HT1080 (cell line): ENCODE data around the gene HCN3. TPM values are rescaled to one million over a fixed set of nuclear protein-coding genes. Genes with fewer than 3 reads are reported as not detected.
"Not testable (repeated sequence)": the region's sequence is repeated elsewhere in the genome, so short reads cannot be mapped to it uniquely, and the experiment has no call there.

Source experiments
- DNase-seq: peaks from one replicate; pipeline ENCODE4 v3.0.0-alpha.2; 2015; ENCODE audit warnings: low read depth
- total RNA-seq: library from RNA; depleted of rRNA; stranded (reverse); fragments of >200 nt; shearing (Covaris generic); gene quantifications from 2 replicates; pipeline ENCODE4 v1.2.3, GENCODE V29; 2014

The HCN3 gene
- total RNA-seq, 1 experiment from 2014 or later = 0.84 TPM

DNA sequence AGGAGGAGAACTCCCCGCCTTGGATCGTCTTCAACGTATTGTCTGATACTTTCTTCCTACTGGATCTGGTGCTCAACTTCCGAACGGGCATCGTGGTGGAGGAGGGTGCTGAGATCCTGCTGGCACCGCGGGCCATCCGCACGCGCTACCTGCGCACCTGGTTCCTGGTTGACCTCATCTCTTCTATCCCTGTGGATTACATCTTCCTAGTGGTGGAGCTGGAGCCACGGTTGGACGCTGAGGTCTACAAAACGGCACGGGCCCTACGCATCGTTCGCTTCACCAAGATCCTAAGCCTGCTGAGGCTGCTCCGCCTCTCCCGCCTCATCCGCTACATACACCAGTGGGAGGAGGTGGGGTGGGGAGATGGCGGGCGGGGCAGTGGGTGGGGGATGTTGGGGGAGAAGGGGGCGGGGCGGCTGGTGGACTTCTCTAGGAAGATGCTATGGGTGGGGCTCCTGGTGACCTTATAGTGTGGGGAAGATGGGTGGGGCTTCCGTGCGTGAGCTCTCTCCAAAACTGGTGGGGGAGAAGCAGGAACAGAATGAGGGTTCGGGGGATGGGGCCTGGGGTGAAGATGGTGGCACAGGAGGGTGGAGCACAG, 5.3 kb downstream of the HCN3 start:
- DNase-seq = no peak

DNA sequence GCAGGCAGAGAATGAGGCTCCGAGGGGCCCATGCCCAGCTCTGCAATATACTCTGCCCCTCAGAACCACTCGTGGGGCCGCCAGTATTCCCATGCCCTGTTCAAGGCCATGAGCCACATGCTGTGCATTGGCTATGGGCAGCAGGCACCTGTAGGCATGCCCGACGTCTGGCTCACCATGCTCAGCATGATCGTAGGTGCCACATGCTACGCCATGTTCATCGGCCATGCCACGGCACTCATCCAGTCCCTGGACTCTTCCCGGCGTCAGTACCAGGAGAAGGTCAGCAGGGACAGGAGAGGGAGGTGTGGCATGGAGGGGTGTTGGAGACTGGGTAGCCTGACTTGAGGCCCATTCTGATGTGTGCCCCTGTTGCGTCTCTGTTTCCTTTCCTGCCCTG, 7.2 kb downstream of the HCN3 start:
- no peak for DNase-seq

GRCh38 chr1:155285063-155285462, 7.8 kb downstream of the HCN3 start:
- no peak for DNase-seq

DNA sequence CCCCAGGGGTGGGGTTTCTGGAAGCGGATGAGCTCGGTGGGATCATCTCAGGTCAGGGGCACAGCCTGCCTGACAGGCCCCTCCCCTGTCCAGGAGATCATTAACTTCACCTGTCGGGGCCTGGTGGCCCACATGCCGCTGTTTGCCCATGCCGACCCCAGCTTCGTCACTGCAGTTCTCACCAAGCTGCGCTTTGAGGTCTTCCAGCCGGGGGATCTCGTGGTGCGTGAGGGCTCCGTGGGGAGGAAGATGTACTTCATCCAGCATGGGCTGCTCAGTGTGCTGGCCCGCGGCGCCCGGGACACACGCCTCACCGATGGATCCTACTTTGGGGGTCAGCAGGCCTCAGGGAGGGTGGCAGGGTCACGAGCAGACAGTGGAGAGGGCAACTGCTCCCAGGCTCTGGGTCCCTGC, 8.4 kb downstream of the HCN3 start:
- DNase-seq = no peak

DNA sequence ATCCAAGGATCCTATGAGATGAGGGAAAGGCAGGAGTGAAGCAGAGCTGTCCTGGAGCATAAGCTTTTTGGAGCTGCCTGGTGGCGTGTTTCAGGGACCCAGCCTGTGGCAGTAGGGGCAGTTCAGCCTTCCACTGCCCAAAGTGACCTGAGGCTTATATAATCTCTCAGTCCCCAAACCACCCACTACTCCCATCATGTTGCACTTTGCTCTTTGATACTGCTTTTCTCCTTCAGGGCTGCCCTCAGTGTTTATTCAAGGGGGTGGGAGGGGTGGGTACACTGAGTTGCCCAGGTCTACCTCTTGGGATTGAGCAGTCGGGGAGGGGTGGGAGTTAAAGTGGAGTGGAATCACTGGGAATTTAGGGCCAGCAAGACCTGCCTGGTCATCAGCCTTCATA, 9.3 kb downstream of the HCN3 start:
- no peak for DNase-seq

GRCh38 chr1:155287987-155288543, 10.8 kb downstream of the HCN3 start:
- no peak for DNase-seq

DNA sequence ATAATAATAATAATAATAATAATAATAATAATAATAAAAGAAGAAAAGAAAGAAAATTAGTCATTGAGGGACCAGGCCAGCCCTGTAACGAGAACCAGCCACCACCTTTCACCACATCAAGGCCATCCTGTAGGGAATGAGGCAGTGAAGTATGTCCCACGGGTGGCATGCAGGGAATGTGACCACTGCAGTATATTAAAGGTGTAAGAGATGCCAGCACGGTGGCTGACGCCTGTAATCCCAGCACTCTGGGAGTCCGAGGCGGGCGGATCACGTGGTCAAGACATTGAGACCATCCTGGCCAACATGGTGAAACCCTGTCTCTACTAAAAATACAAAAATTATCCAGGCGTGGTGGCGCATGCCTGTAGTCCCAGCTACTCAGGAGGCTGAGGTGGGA, 13.7 kb downstream of the HCN3 start:
- not testable (repeated sequence) for DNase-seq

- no peak for DNase-seq
Observed at GRCh38 chr1:155293086-155293749, 16.0 kb downstream of the HCN3 start.

GRCh38 chr1:155294520-155295182, 17.4 kb downstream of the HCN3 start:
- DNase-seq = no peak

DNA sequence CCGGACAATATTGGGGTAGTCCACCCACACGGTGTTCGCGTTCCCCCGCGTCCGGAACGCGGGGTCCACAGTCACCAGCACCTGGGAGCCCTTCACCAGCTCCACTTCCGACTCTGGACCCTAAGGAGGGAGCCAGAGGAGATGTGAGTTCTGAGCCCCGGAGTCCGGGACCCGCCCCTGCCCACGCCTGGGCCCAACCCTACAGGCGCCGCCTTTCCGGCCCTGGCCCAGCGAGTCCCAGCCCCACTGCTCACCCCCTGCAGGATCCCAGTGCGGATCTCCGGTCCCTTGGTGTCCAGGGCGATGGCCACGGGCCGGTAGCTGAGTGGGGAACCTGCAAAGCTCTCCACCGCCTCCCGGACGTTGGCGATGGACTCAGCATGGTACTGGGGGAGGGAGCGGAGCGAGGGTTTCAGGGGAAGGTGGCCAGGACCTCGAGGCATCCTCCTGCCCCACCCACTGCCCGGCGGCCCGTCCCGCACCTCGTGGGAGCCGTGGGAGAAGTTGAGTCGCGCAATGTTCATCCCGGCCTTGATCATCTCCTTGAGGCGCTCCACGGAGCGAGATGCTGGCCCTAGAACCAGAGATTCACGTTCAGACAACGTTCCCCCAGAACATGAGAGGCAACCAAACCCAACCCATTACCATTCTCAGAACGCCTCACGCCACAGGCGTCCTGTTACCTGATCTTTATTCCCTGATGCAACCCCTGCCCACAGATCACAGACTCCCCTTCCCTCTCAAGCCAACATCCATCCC, 18.1 kb downstream of the HCN3 start:
- DNase-seq = no peak

DNA sequence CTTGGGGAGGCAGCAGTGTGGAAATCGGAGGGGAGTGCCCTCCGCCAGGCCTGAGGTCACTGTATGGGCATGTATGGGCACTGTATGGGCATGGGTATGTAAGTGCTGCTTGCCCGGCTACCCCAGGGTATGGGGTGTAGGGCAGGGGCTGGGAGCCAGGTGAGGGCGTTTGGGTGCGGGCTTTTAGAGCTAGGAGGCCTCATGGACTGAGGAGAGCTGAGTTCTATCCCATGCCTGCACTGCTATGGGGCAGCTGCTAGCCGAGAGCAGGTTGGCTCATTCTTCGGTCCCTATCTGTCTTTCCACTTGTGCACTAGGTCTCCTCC, 18.6 kb downstream of the HCN3 start:
- no peak for DNase-seq

GRCh38 chr1:155296661-155297060, 19.4 kb downstream of the HCN3 start:
- DNase-seq = no peak

DNA sequence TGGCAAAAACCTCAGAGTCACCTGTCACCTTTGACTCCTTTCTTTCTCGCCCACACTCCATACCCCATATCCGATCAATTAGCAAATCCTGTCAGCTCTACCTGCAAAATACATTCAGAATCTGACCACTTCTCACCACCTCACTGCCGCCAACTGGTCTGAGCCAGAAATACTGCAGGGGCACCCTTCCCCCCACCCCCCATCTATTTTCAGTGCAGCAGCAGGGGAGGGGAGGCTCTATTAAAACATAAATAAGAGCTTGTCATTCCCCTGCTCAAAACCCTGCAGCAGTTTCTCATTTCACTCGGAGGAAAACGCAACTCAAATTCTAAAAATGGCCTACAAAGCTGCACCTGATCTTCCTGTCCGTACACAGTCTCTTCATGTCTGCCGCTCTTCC, 20.1 kb downstream of the HCN3 start:
- no peak for DNase-seq

GRCh38 chr1:155300024-155300423, 22.8 kb downstream of the HCN3 start:
- DNase-seq = no peak

DNA sequence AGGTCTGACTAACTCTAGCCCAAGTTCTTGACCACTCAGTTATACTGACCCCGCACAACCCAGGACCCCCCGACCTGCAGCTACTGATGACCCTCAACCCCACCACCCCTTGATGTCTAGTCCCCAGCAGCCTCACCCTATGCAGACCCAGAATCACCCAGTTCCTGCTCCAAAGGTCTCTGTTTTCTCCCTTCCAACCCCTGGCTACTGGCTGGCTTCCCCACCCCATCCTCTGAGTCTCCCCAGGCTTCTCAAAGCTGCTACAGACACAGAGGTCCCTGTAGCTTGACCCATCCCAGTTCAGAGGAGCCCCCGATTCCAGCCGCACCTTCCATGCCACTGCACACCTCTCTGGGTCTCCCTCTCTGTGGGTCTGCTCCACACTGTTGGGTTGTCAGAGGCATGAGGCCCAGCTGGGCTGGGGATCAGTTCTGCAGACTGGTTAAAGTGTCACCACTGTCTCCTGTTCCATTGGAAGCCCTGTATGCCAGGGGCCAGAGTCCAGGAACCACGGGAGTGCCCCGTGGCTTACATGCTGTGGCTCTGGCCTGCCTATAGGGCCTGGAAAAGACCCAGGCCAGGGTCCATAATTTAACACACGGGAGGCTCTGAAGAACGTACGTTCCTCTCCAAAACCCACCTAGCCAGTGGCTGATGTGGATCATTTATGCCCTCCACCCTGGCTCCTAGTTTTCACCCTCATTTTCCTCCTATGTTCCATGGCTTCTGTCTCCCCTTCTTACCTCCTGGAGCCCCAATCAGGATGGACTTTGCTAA, 23.5 kb downstream of the HCN3 start:
- no peak for DNase-seq

- no peak for DNase-seq
Observed at GRCh38 chr1:155301342-155301841, 24.1 kb downstream of the HCN3 start, which contains the start of gene PKLR. TSS of gene PKLR (minus strand) at chr1:155301438. CDS start at chr1:155301395, 43 bp downstream.

DNA sequence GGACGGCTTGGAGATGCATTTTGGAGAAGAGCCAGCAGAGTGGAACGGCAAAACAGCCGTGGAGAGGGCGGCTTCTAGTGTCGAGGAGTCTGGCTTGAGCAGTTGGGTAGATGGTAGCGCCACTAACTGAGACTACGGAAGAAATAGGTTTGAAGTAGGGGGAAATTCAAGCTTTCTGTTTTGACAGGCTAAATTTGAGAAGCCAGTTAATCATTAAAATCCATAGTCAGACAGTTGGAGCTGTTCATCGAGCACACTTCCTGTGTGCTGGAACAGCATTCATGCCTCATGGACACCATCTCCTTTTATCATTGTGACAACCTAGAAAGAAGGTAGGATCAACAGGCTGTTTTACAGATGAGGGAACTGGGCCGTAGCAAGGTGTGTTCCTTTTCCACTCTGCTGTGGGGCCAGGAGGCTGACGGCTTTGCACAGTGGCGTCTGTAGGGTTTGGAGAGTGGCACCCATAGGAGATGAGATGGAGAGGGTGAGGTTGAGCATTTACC, 27.3 kb downstream of the HCN3 start:
- DNase-seq = no peak

DNA sequence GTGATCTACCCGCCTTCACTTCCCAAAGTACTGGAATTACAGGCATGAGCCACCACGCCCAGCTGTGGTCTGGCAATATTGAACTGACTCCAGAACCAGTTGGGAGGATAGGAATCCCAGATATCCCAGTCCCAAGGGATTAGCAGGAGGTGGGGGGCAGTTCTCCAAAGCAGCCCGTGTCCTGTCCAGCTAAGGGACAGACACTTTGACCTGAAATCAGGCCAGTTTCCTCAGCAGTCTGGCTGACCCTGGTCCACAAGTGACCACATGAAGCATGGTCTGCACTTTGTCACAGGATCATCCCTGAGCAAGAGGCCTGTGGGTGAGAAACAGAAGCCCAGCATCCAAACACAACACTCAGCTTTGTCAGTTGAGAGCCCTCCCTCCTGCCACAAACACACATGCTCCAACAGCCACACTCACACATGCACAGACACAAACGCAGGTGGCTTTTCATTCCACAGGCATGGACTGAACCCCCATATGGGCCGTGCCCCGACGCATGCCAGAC, 28.7 kb downstream of the HCN3 start:
- no peak for DNase-seq

DNA sequence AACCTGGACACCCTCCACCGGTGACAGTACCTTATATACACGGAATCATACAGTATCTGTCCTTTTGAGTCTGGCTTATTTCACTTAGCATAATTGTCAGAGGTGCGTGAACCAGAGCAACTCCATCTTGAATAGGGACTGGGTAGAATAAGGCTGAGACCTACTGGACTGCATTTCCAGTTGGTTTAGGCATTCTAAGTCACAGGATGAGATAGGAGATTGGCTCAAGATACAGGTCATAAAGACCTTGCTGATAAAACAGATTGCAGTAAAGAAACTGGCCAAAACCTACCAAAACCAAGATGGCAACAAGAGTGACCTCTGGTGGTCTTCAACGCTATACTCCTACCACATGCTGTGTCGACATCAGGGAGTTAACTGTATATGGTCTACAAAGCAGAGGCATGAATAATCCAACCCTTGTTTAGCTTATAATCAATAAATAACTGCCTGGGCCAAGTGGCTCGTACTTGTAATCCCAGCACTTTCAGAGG, 30.0 kb downstream of the HCN3 start:
- peak; percentile 62 for DNase-seq
